ENCODE results near the gene CNTN4.

Gene CNTN4

DNA sequence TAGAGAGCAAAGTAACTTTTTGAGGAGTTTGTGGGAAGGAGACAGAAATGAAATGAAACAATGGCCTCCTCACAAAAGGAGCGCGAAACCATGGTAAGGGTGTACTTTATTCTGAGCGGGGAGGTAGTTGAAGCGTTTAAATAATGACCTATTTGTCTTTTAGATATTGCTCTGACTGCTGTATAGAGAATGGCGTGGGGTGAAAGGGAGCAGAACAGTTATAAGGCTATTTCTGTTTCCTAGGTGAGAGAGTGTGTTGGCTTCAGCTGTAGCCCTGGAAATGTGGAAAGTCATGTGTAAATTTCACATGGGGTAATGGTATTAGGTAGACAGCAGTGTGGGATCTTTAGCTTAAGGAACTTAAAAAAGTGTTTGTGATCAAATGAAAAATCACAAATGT lies 54.9 kb downstream of the CNTN4 start:
- no peak for FAIRE-seq

DNA sequence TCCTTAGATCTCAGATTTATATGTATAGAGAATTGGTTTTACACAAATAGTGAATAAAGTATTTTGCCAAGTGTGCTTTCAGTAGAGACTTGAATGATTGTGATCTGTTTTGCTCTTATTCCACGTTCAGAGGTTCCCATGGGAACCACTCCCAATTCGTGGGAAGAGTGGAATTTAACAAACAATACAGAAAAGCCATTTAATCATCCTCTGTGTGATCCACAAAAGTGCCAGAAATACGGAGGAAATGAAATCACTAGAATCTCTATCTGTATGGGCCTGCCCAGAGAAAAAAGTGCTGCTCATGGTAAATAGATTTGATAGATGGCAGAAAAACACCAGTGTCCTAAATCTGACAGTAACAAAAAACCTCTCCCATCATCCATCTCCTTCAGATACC lies 56.0 kb downstream of the CNTN4 start:
- FAIRE-seq, result no peak

DNA sequence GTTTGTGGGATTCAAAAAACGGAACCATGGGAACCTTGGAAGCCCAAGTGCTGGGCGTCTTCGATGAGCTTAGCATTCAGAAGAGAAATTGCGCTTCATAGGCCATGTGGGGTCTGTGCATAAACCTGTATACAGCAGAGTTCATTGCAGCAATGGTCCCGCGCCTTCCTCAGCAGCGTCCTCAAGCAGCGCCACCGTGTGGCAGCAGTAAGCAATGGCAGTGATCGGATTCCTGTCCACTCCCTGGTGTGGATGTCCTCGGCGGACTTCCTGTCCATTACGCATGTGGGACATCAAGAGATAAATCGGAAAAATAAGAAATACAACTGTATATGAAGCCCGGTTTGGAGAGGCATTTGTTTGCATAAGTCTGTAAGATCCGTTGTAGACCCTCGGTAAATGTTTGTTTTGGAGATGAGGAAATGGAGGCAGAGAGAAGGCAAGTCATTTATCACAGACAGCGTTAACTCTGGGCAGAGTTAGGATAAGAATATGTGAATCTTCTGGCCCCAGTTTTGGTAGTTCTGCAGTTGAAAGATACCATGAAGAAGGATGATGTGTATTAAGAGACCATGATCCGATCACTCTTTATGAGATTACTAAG lies 57.7 kb downstream of the CNTN4 start:
- FAIRE-seq, result no peak

DNA sequence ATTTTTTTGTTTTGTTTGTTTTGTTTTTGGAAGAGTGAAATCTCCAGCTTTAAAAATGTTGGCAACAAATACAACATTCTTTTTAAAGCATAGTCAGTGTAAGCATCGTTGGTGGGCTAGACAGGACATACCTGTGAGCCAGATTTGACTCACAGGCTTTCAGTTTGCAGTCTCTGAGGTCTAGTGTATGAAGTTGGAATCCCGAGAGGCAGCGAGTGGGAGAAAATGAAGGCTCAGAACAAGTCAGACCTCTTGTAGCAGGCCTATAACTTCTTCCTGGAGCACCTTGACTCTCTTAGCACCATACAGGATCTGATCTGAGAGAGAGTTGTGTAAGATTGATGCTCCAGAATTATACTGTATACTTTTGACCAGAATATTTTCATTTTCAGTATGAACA lies 60.2 kb downstream of the CNTN4 start:
- no peak for FAIRE-seq

- peak; percentile 65 for FAIRE-seq
Measured at GRCh38 chr3:2166552-2166951, 67.9 kb downstream of the CNTN4 start.

- no peak for FAIRE-seq
Measured at GRCh38 chr3:2172561-2173171, 74.0 kb downstream of the CNTN4 start.

DNA sequence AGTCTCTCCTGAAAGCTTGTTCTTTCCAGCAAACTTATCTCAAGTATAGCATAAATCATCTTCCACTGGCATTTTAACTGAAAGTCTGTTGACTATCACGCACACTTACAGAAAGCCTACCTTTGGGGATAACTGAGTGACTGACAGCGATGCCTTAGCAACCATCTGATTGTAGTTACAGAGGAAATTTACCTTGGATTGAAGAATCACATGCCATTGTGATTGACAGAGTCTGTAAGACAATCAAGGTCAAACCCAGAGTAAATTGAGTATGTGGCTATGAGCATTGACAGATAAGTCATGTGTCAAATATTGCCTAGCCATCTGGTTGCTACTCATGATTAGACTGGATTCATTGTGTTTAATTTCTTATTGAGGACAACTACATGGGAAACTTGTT lies 82.0 kb downstream of the CNTN4 start:
- peak; percentile 27 for FAIRE-seq

DNA sequence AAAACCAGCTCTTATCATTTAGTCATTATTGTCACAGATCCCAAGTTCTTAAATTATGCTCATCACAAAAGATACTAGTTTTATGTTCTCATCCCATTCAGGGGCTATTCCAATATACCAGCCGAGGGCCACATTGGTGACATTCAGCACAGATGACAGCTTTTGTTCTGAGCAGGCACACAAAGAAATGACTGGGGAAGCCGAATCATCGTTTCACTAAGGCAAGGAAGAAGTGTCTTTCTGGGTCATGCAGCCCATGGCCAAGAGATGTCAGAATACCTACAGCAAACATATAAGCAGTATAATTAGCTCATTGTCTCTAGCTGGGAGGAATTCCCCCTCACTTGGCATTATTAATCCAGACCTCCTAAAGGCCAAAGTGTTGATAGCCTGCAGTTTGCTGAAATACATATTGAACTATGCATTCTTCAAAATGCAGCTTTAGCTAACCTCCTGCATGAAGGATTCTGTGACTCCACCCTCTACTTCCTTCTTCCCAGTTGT lies 100.2 kb downstream of the CNTN4 start:
- FAIRE-seq, result no peak

DNA sequence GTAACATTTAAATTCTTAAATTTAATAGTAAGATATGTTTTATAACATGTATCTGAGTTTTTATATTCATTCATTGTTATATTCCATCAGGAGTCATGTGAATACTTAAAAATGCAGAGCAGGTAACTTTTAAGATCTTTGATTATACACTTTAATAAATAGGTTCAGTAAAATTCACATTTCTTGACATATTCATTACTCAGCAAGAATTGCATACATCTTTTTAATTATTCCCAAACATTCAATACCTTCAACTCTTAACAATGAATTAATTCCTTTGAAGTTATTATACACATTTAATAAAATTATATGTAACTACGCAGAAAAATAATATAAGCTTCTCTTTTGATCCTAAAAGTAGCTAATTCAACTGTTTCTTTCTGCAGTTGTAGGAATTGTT lies 105.4 kb downstream of the CNTN4 start:
- no peak for FAIRE-seq

DNA sequence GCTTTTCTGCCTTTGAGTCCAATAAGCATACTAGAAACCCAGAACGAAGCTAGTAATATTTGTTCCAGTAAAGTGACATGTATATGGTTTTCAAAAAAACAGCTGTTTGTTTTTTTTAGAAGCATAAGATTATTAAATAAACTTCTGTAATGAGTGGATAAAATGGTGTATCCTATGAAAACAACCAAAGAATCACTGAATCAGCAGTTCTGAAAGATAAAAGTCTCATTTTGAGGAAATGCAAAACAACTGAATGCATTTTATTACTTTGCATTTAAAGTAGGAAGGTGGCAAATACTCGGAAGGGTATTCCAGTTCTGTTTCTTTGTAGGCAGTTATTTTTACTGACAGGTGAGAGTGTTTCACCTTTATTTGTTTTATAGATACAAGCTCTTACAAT lies 107.0 kb downstream of the CNTN4 start:
- FAIRE-seq, result no peak

DNA sequence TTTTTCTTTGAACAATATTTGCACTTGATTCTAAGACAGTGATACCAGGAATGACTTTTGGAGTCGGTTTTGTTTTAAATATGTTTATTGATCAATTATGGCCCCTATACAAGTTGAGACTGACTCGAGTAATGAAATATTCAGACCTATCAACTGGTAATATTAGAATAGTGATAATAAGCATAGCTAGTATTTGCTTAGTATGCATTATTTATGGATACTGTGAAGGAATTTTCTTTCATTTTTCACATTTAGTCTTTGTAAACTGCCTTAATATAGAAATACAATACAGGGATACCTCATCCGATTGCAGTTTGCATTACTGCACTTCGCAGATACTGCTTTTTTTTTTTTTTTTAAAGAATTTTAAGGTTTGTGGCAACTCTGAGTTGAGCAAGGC lies 107.9 kb downstream of the CNTN4 start:
- FAIRE-seq, result no peak

- FAIRE-seq, result no peak
Measured at GRCh38 chr3:2211568-2211967, 112.9 kb downstream of the CNTN4 start.

GRCh38 chr3:2212206-2212605 lies 113.5 kb downstream of the CNTN4 start:
- no peak for FAIRE-seq

GRCh38 chr3:2218375-2218774 lies 119.7 kb downstream of the CNTN4 start:
- no peak for FAIRE-seq

DNA sequence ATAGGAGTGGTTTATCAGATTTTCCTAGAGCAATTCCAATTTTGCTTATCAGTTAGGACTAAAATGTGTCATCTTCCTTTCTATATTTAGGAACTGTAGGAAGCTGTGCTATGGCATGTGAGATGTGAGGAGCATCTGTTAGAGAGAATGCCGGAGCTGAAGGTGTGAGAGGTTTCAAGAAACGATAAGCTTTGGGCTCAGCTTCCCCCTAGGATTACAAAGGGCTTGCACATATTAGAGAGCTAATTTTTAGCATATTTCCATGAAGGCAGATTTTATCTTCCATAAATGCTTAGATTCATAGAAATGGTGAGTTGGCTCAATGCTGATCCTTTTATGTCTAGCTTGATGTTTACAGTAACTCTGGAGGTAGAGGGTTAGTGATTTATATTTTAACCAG lies 120.2 kb downstream of the CNTN4 start:
- FAIRE-seq, result no peak

GRCh38 chr3:2236203-2236602 lies 137.5 kb downstream of the CNTN4 start:
- no peak for FAIRE-seq

DNA sequence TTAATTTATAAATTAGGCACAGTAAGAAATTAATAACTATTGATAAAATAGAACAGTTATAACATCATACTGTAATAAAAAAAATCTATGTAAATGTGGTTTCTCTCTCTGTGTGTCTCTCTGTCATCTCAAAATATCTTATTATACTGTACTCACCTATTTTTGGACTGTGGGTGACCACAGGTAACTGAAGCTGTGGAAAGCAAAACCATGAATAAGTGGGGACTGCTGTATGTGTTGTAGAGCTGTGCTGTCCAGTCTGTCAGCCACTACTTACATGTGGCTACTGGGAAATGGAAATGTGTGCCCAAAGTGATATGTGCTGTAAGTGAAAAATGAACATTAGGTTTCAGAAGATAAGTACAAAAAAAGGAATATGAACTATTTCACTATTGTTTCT lies 145.5 kb downstream of the CNTN4 start:
- no peak for FAIRE-seq

DNA sequence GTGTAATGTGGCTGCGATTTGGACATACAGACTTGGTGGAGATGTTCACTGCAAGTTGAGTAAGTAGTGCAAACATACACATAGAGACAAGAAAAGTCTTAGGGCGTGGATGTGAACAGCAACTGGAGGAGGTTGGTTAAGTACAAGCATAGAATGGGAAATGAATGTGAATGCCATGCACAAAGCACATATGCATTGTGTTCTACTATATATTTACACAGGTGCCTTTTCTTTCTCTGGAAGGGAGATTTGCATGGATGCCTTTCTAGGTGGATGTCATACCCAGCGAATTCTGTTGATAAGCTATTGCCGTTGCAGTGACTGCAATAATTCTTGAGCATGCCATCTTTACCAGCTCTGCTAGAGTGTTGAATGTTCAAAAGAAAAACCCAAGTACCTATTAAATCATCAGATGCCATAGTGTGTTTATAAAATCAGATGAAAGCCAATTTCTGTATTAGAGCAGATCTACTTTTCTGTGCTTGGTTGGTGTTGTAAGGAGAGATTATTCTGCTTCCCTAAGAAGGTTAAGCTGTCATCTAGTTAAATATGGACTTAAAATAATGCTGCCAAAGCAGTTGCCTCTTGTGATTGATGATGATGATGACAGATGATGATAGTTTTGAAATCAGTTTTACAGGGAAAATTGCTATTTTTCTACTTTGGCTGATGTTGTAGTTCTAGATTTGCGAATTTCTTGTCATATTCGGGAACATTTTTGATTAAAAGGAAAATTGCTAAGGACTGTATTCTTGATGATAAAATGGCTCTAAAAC lies 148.4 kb downstream of the CNTN4 start:
- no peak for FAIRE-seq

DNA sequence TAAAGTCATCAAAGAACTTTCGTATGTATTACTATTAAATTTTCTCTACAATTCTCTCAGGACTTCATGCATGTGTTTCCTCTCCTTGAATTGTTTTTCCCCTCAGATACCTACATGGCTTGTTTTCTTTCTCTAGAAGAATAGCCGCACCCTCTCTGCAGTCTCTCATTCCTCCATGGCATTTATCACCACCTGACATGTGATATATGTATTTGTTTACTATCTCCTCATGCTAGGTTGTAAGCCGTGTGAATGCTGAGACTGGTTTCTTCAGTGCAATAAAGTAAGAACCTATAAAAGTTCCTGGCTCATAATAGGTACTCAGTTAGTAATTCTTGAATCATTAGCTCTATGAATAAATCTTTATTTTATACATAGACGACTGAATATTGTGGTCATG lies 149.2 kb downstream of the CNTN4 start:
- no peak for FAIRE-seq

DNA sequence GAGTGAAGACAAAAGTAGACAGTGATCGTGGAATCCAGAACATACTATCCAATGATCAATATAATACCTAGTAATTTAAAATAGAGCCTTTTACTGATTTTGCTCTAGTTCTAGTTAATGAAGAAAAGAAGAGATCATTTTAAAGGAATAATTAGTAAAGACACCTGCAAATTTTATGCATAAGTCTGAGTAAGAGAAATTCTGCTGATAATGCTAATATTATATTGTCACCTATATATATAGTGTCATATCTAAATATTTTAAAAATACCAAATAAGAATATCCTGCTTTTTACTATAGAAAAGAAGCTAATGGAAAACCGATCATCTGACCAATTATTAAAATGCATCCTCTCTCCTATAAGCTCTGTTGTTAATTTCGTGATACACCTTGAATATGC lies 152.1 kb downstream of the CNTN4 start:
- FAIRE-seq, result no peak

DNA sequence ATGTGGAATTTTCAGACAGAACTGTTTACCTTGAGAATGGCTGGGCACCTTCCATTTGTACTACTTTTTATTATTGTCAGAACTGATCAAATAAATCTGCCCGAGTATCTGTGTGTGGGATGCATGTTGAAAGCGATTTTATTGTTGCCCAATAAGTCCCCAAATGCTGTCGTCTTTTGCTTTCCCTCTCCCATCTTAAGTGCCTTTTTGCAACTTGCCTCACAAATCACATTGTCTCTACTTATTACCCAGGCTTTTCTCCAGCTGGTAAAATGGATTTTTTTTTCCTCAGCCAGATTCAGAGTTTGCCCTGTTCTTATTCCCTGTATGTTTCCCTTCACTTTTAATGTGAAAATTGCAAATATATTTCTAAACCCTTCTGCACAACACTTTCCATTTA lies 163.1 kb downstream of the CNTN4 start:
- no peak for FAIRE-seq

- no peak for FAIRE-seq
Measured at GRCh38 chr3:2262204-2262603, 163.5 kb downstream of the CNTN4 start.

- no peak for FAIRE-seq
Measured at GRCh38 chr3:2266606-2267005, 167.9 kb downstream of the CNTN4 start.

GRCh38 chr3:2268779-2269178 lies 170.1 kb downstream of the CNTN4 start:
- no peak for FAIRE-seq

Data from islet of Langerhans (tissue), 1 donor.